ENCODE results near the gene TRABD. TPM values are rescaled to one million over a fixed set of nuclear protein-coding genes. Genes with fewer than 3 reads are reported as not detected.
A peak's percentile ranks its signal among the peaks of the same experiment; 100 is the strongest.
"Not testable (repeated sequence)": the region's sequence is repeated elsewhere in the genome, so short reads cannot be mapped to it uniquely, and the experiment has no call there.

Gene TRABD
- total RNA-seq, 2 experiments from 2014 or later, result 115 to 129 TPM

- ChIA-PET CTCF (no interaction called here), POLR2A (no interaction called here)
- DNase-seq (no peak), ATAC-seq (no peak)
- H3K27ac Mint-ChIP-seq, result no peak overlapping the region
- no peak overlapping the region for H3K4me3 Mint-ChIP-seq
- H3K27me3 Mint-ChIP-seq (ENCODE audit: low read depth), result peaks cover 6% of the 10 kb centered on the region
- peaks cover 5% of the 10 kb centered on the region for H3K4me1 Mint-ChIP-seq (ENCODE audit: low read depth)
- no peaks in the 10 kb centered on the region for H3K9me3 Mint-ChIP-seq (ENCODE audit: insufficient read depth)
- H3K36me3 Mint-ChIP-seq (ENCODE audit: low read depth), result no peaks in the 10 kb centered on the region
Observed at GRCh38 chr22:50145721-50146438, 39.8 kb upstream of the TRABD start.

DNA sequence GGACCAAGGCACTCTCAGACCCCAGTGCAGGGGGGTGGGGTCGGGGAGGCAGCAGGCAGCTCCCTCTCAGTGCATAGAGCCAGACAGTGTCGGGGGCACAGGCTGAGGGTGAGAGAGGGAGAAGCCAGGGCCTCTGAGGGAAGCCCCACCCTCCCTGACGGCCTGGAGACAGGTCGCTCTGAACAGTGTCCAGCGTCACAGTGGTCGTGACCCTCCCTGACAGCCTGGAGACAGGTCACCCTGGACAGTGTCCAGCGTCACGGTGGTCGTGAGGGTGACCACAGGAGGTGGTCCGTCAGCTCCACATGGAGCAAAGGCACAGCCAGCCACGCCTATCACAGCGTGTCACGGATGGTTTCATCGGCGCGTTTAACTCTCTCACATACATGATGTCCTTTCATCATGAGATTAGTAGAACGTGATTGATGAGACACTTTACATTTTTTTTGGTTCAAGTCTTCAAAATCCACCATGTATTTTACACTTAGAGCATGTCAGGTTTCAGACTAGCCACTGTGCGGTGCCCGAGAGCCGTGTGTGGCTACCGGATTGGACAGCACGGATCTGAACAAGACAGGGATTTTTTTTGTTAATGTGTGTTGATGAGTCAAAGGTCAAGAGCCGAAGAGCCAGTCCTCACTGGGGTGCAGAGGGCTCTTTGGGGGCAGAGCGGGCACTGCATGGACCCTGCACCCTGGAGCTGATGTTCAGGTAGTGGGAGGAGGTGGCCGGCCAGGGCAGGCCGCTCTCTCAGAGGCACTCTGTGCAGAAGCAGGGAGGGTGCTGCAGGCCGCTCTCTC, 39.1 kb upstream of the TRABD start:
- Mint-ChIP-seq H3K4me3 (no peak overlapping the region), H3K27ac (no peak overlapping the region), H3K27me3 (ENCODE audit: low read depth) (peaks cover 6% of the 10 kb centered on the region), H3K36me3 (ENCODE audit: low read depth) (no peaks in the 10 kb centered on the region), H3K4me1 (ENCODE audit: low read depth) (peaks cover 5% of the 10 kb centered on the region), H3K9me3 (ENCODE audit: insufficient read depth) (no peaks in the 10 kb centered on the region)
- DNase-seq, result no peak
- CTCF ChIA-PET, result no interaction called here
- POLR2A ChIA-PET, result interaction anchor here (0.7 kb wide), 1 partner anchor 52 kb away, joined by 3 read pairs; no protein-coding TSS in a partner anchor
- ATAC-seq, result no peak

DNA sequence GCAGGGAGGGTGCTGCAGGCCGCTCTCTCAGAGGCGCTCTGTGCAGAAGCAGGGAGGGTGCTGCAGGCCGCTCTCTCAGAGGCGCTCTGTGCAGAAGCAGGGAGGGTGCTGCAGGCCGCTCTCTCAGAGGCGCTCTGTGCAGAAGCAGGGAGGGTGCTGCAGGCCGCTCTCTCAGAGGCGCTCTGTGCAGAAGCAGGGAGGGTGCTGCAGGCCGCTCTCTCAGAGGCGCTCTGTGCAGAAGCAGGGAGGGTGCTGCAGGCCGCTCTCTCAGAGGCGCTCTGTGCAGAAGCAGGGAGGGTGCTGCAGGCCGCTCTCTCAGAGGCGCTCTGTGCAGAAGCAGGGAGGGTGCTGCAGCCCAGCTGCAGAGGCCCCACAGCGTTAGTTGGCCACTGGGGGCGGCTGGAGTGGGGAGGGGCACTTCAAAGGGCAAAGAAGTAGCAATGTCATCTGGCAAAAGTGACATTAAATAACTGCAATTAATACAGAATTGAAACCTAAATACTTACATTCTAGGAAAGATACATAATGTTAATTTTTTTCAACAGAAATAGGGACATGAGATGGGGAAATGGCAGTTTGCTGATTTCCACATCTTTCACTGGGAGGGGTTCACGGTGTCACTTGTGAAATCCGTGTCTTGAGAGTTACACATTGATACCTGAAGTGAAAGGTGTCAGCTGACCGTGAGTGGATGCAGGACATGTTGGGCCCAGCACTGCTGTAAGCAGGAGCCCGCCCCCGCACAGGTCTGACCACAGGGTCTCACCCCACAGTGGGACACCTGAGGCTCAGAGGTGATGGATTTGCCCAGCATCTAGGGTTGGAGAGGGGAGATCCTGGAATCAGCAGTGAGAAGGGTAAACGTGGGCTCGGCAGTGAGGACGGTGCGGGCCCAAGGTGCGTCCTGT, 38.2 kb upstream of the TRABD start:
- H3K36me3 Mint-ChIP-seq (ENCODE audit: low read depth); ATAC-seq; H3K9me3 Mint-ChIP-seq (ENCODE audit: insufficient read depth); H3K27ac Mint-ChIP-seq; DNase-seq; H3K4me3 Mint-ChIP-seq; H3K4me1 Mint-ChIP-seq (ENCODE audit: low read depth); H3K27me3 Mint-ChIP-seq (ENCODE audit: low read depth): not testable (repeated sequence)
- ChIA-PET POLR2A (interaction anchor here (0.7 kb wide), 1 partner anchor 51 kb away, joined by 3 read pairs; no protein-coding TSS in a partner anchor), CTCF (interaction anchor here (1.6 to 2.7 kb wide), 4 partner anchors 18 to 64 kb away, joined by 5 to 15 read pairs (median 6); no protein-coding TSS in a partner anchor)

- ChIA-PET CTCF (interaction anchor here (1.6 to 2.7 kb wide), 4 partner anchors 19 to 63 kb away, joined by 5 to 15 read pairs (median 6); no protein-coding TSS in a partner anchor), POLR2A (no interaction called here)
- Mint-ChIP-seq H3K9me3 (ENCODE audit: insufficient read depth) (no peaks in the 10 kb centered on the region), H3K27me3 (ENCODE audit: low read depth) (peaks cover 3% of the 10 kb centered on the region), H3K4me1 (ENCODE audit: low read depth) (peaks cover 5% of the 10 kb centered on the region), H3K27ac (no peak overlapping the region), H3K36me3 (ENCODE audit: low read depth) (no peaks in the 10 kb centered on the region), H3K4me3 (no peak overlapping the region)
- DNase-seq (no peak), ATAC-seq (no peak)
Observed at GRCh38 chr22:50148166-50148500, 37.6 kb upstream of the TRABD start.

GRCh38 chr22:50148991-50149721, 36.6 kb upstream of the TRABD start:
- DNase-seq (peak; percentile 84), ATAC-seq (peak; percentile 98)
- Mint-ChIP-seq H3K4me1 (ENCODE audit: low read depth) (peaks cover 5% of the 10 kb centered on the region), H3K27ac (no peak overlapping the region), H3K27me3 (ENCODE audit: low read depth) (no peaks in the 10 kb centered on the region), H3K36me3 (ENCODE audit: low read depth) (no peaks in the 10 kb centered on the region), H3K4me3 (no peak overlapping the region), H3K9me3 (ENCODE audit: insufficient read depth) (no peaks in the 10 kb centered on the region)
- ChIA-PET POLR2A (interaction anchor here (1.0 to 2.4 kb wide), 2 partner anchors 42 to 64 kb away, joined by 4 to 7 read pairs; no protein-coding TSS in a partner anchor), CTCF (interaction anchor here (0.9 to 2.7 kb wide), 12 partner anchors 13 to 95 kb away, joined by 3 to 15 read pairs (median 5); partner anchors contain the start of genes MLC1 and TUBGCP6)

DNA sequence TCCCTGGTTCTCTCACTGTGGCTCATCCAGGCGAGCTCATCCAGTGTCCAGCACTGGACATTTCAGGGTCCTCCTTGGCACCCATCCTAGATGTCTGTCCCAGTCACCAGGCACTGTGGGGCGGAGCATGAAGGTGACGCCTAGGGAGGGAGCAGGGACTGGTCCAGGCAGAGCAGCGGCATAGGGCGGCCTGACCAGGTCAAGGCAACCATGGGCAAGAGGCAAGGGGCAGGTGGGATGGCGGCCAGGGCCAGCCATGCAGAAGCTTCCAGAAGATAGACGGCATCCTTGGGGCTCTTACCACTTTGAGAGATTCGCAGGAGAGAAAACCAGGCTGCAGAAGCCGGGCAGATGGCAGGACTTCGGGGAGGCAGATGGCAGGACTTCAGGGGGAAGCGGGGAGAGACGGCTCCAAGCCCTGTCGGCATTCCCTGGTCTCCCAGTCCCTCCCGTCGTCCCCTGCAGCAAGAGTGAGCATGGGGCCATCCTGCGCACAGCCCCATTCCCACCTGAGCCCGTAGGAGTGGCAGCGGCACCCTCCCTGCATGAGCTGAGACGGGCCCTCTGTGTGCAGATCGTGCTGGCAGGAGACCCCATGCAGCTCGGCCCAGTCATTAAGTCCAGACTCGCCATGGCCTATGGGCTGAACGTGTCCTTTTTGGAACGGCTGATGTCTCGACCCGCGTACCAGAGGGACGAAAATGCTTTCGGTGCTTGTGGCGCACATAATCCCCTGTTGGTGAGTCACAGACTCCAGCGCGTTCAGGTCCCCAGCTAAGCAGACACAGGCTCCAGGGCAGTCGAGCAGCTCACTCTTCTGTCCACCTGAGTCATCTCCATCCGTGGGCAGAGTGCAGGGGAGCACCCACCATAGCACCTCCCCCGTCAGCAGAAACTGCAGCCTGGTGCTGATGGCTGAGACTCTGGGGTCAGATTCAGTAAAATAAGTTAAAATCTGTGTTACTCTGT, 35.3 kb upstream of the TRABD start:
- peaks cover 5% of the 10 kb centered on the region for H3K4me1 Mint-ChIP-seq (ENCODE audit: low read depth)
- H3K27ac Mint-ChIP-seq, result no peak overlapping the region
- DNase-seq, result no peak
- CTCF ChIA-PET, result interaction anchor here (1.4 to 2.7 kb wide), 5 partner anchors 53 to 94 kb away, joined by 3 to 15 read pairs (median 6); partner anchors contain the start of gene TUBGCP6
- POLR2A ChIA-PET, result interaction anchor here (2.4 kb wide), 1 partner anchor 40 kb away, joined by 7 read pairs; no protein-coding TSS in a partner anchor
- no peaks in the 10 kb centered on the region for H3K27me3 Mint-ChIP-seq (ENCODE audit: low read depth)
- no peaks in the 10 kb centered on the region for H3K36me3 Mint-ChIP-seq (ENCODE audit: low read depth)
- no peak for ATAC-seq
- H3K9me3 Mint-ChIP-seq (ENCODE audit: insufficient read depth), result no peaks in the 10 kb centered on the region
- no peak overlapping the region for H3K4me3 Mint-ChIP-seq

DNA sequence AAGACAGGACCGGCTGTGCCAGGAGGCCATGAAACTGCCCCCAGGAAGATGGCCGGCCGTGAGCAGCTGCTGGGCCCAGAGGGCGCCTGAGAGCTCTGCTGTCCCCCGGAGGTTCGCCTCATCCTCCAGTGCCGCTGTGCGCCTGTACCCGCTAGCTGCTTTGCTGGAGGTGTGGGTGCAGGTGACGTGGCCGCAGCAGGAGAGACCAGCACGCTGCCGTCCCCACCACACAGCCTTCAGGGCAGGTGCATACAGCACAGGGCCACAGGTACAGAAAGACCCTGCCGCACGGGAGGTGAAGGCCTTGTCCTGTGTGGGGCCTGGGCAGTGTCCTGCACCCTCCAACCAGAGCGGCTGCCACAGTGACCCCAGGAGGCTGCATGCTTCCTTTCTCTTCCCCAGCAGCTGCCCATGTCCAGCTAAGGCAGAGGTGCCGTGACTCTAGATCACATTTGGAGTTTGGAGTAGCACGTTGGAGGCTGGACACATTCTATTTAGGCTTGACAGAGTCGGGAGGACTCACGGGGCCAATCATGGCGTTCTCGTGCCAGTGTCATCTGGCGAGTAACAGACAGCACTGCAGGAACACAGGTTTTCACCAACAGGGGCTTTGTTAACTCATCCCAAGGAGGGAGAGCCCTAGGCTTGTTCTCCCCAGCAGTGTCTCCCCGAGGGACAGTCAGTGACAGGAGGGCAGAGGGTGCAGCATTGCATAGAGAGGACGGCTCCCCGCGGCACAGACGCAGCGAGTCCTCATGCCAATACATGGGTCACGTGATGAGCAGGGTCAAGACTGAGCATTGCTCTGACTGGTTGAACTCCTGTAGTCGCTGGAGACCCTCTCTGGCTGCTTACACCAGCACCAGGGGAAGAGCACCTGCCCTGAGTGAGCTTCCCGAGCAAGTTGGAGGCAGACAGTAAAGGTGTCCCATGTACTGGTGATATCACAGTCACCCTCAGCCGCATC, 33.9 kb upstream of the TRABD start:
- Mint-ChIP-seq H3K27ac (no peak overlapping the region), H3K36me3 (ENCODE audit: low read depth) (no peaks in the 10 kb centered on the region), H3K27me3 (ENCODE audit: low read depth) (no peaks in the 10 kb centered on the region), H3K9me3 (ENCODE audit: insufficient read depth) (no peaks in the 10 kb centered on the region), H3K4me1 (ENCODE audit: low read depth) (peaks cover 5% of the 10 kb centered on the region), H3K4me3 (no peak overlapping the region)
- DNase-seq (no peak), ATAC-seq (no peak)
- CTCF ChIA-PET, result interaction anchor here (1.8 kb wide), 1 partner anchor 9 kb away, joined by 6 read pairs; no protein-coding TSS in a partner anchor
- POLR2A ChIA-PET, result no interaction called here

GRCh38 chr22:50153056-50153755, 32.5 kb upstream of the TRABD start:
- no peaks in the 10 kb centered on the region for H3K9me3 Mint-ChIP-seq (ENCODE audit: insufficient read depth)
- CTCF ChIA-PET, result interaction anchor here (1.8 kb wide), 1 partner anchor 11 kb away, joined by 6 read pairs; no protein-coding TSS in a partner anchor
- POLR2A ChIA-PET, result no interaction called here
- H3K27ac Mint-ChIP-seq, result no peak overlapping the region
- H3K4me3 Mint-ChIP-seq, result no peak overlapping the region
- no peak for DNase-seq
- H3K27me3 Mint-ChIP-seq (ENCODE audit: low read depth), result peaks cover 5% of the 10 kb centered on the region
- H3K36me3 Mint-ChIP-seq (ENCODE audit: low read depth), result no peaks in the 10 kb centered on the region
- peaks cover 5% of the 10 kb centered on the region for H3K4me1 Mint-ChIP-seq (ENCODE audit: low read depth)
- no peak for ATAC-seq

DNA sequence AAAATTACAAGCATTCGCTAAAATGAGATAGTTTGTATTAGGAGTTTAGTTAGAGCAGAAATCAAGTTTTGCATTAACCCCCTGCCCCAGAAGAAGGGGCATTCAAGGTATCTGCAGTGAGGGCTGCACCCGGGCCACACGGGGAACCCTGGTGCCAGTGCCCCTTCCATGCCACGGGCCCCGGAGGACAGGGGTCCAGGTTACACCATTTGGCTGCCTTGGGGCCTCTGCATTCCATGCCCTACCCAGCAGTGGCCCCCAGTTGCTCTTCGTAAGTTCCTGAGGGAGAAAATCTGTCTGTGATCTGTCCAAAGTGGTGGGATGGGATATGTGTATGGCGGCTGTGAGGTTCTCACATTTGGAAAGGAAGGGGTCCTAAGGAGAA, 32.0 kb upstream of the TRABD start:
- H3K27me3 Mint-ChIP-seq (ENCODE audit: low read depth), result peaks cover 5% of the 10 kb centered on the region
- no peak overlapping the region for H3K27ac Mint-ChIP-seq
- no peak overlapping the region for H3K4me3 Mint-ChIP-seq
- H3K4me1 Mint-ChIP-seq (ENCODE audit: low read depth), result peaks cover 5% of the 10 kb centered on the region
- no peak for ATAC-seq
- POLR2A ChIA-PET, result no interaction called here
- DNase-seq, result no peak
- no peaks in the 10 kb centered on the region for H3K9me3 Mint-ChIP-seq (ENCODE audit: insufficient read depth)
- CTCF ChIA-PET, result no interaction called here
- no peaks in the 10 kb centered on the region for H3K36me3 Mint-ChIP-seq (ENCODE audit: low read depth)
